ENCODE data around the gene FAM50B. TPM values are rescaled to one million over a fixed set of nuclear protein-coding genes. Genes with fewer than 3 reads are reported as not detected.
"Not testable (repeated sequence)": the region's sequence is repeated elsewhere in the genome, so short reads cannot be mapped to it uniquely, and the experiment has no call there.

Gene FAM50B
- total and polyA plus RNA-seq, 7 experiments from 2014 or later: 3.4 to 22.9 (median 12.0) TPM

DNA sequence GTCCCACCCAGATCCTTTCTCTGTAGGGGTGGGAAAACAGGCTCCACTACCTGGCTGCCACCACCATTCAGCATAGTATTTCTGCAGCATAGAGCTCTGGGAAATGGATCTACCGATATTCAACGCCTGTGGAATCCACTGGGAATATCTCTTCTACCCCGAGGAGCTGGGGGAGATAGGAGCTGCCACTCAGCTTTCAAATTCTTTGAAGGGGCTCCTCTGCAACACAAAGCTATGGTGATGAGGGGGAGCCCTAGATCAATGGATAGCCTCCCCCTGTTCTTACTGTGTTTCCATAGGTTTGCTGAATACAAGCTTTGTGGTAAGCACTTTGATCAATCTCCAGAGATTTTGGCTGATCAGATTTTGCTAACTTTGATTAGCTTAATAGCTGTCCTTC lies 12.9 kb downstream of the FAM50B start:
- H3K9me3 ChIP-seq (ENCODE audit: control insufficient read depth in 2 of 3, low read length in 3 of 3): no peaks in the 10 kb centered on the region
- H3K9me3 Mint-ChIP-seq: peaks cover 0 to 35% (median 9%) of the 10 kb centered on the region in 11 donors
- CTCF ChIA-PET: interaction anchor here (1.1 kb wide), 1 partner anchor 71 kb away, joined by 4 read pairs; no protein-coding TSS in a partner anchor
- DNase-seq (no peak), ATAC-seq (no peak)
- H3K4me3 Mint-ChIP-seq: no peak overlapping the region
- H3K36me3 ChIP-seq (ENCODE audit: control insufficient read depth in 2 of 3, insufficient read depth in 3 of 3, low read length in 3 of 3): no peaks in the 10 kb centered on the region
- intact Hi-C loops (cut with micrococcal nuclease): no loop called here
- H3K27me3 Mint-ChIP-seq: peaks cover 22 to 33% (median 24%) of the 10 kb centered on the region in 5 donors
- no peak overlapping the region for H3K27ac Mint-ChIP-seq
- H3K27ac ChIP-seq (ENCODE audit: low read depth, low read length): no peak overlapping the region
- no peak overlapping the region for H3K4me3 ChIP-seq (ENCODE audit: low read length)
- no peaks in the 10 kb centered on the region for H3K4me1 Mint-ChIP-seq
- POLR2A ChIA-PET: no interaction called here
- H3K36me3 Mint-ChIP-seq: peaks cover 0 to 9% (median 4%) of the 10 kb centered on the region in 5 donors
- H3K4me1 ChIP-seq (ENCODE audit: control insufficient read depth in 2 of 2, insufficient read depth in 2 of 2, low read length in 2 of 2): no peaks in the 10 kb centered on the region
- H3K27me3 ChIP-seq (ENCODE audit: control insufficient read depth in 2 of 2, insufficient read depth in 2 of 2, low read length in 2 of 2): no peaks in the 10 kb centered on the region

DNA sequence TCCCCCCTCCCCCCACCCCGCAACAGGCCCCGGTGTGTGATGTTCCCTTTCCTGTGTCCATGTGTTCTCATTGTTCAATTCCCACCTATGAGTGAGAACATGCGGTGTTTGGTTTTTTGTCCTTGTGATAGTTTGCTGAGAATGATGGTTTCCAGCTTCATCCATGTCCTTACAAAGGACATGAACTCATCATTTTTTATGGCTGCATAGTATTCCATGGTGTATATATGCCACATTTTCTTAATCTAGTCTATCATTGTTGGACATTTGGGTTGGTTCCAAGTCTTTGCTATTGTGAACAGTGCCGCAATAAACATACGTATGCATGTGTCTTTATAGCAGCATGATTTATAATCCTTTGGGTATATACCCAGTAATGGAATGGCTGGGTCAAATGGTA lies 14.1 kb downstream of the FAM50B start:
- H3K36me3 ChIP-seq (ENCODE audit: control insufficient read depth in 2 of 3, insufficient read depth in 3 of 3, low read length in 3 of 3); H3K9me3 ChIP-seq (ENCODE audit: control insufficient read depth in 2 of 3, low read length in 3 of 3); POLR2A ChIA-PET; H3K4me1 Mint-ChIP-seq; CTCF ChIA-PET; H3K4me3 Mint-ChIP-seq; H3K4me3 ChIP-seq (ENCODE audit: low read length); H3K36me3 Mint-ChIP-seq; DNase-seq; H3K27ac ChIP-seq (ENCODE audit: low read depth, low read length); intact Hi-C loops (cut with micrococcal nuclease); H3K4me1 ChIP-seq (ENCODE audit: control insufficient read depth in 2 of 2, insufficient read depth in 2 of 2, low read length in 2 of 2); H3K27me3 ChIP-seq (ENCODE audit: control insufficient read depth in 2 of 2, insufficient read depth in 2 of 2, low read length in 2 of 2); H3K27ac Mint-ChIP-seq; ATAC-seq: not testable (repeated sequence)
- Mint-ChIP-seq H3K9me3 (peaks cover 0 to 34% (median 9%) of the 10 kb centered on the region in 11 donors), H3K27me3 (peaks cover 17 to 33% (median 24%) of the 10 kb centered on the region in 5 donors)

DNA sequence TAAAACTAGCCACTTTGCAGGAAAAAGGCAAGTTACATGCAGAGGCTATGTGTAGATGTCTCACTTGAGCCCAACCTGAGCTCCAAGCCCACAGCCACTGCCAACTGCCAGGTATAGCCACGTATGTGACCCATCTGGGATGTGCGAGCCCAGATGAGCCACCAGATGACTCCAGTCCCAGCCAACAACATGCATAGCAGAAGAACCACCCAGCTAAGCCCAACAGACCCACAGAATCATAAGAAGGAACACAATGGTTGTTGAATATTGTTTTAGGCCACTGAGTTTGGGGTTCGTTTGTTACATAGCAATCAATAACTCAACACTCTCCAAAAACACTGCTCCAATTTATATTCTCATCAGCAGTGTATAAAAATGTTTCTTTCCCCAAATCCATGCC lies 16.3 kb downstream of the FAM50B start:
- Mint-ChIP-seq H3K9me3 (peaks cover 0 to 18% (median 5%) of the 10 kb centered on the region in 11 donors), H3K4me1 (peaks cover 0 to 22% (median 14%) of the 10 kb centered on the region in 7 donors), H3K27me3 (peaks cover 7 to 28% (median 22%) of the 10 kb centered on the region in 5 donors), H3K4me3 (no peak overlapping the region), H3K27ac (no peak overlapping the region), H3K36me3 (peaks cover 0 to 4% (median 1%) of the 10 kb centered on the region in 5 donors)
- no peak for DNase-seq
- no peak overlapping the region for H3K27ac ChIP-seq (ENCODE audit: low read depth, low read length)
- no peaks in the 10 kb centered on the region for H3K36me3 ChIP-seq (ENCODE audit: control insufficient read depth in 2 of 3, insufficient read depth in 3 of 3, low read length in 3 of 3)
- intact Hi-C loops (cut with micrococcal nuclease): no loop called here
- H3K9me3 ChIP-seq (ENCODE audit: control insufficient read depth in 2 of 3, low read length in 3 of 3): no peaks in the 10 kb centered on the region
- ATAC-seq: no peak
- H3K4me1 ChIP-seq (ENCODE audit: control insufficient read depth in 2 of 2, insufficient read depth in 2 of 2, low read length in 2 of 2): peaks cover 0 to 15% of the 10 kb centered on the region in 2 donors
- CTCF ChIA-PET: no interaction called here
- H3K4me3 ChIP-seq (ENCODE audit: low read length): no peak overlapping the region
- POLR2A ChIA-PET: interaction anchor here (0.6 kb wide), 1 partner anchor 30 kb away, joined by 3 read pairs; no protein-coding TSS in a partner anchor
- no peaks in the 10 kb centered on the region for H3K27me3 ChIP-seq (ENCODE audit: control insufficient read depth in 2 of 2, insufficient read depth in 2 of 2, low read length in 2 of 2)

DNA sequence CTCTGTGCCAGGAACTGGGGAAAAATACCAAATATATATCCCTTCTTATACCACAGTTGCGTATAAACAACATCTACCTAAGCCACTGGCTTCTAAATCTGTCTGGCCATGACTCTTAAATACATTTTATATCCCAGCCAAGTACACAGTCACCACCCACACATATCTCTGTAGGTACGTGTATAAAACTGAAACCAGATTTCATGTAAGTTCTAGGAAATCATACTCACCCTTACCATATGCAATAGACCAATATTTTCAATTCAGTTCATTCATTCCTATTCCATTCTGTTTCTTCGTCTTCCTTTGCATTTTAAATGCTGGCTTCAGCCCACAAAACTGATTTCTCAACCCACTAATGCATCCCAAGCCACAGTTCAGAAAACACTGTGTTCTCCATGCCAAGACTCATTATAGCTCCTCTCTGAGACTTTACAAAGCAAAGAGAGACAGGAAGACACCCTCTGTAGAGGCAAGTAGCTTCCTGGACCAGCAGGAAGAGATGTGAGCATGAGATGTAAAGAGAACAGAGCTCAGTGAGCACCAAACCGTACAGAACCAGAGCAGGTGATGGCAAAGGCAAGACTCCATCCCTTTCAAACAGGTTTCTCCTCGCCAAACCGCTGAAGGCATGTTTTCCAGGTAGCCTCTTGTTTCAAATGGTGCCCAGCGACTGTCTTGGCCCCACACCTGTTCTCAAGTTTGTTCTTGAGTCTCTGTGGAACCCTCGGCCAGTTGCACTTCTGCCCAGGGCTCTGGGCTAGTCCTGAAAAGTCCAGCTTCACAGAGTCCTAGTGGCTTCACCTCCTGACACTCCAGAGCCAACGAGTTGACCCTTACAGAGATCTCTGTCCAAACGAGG lies 18.7 kb downstream of the FAM50B start:
- ATAC-seq (no peak), DNase-seq (peak in 1 of 9 donors; percentile 19)
- Histone ChIP-seq H3K27me3 (ENCODE audit: control insufficient read depth in 2 of 2, insufficient read depth in 2 of 2, low read length in 2 of 2) (no peaks in the 10 kb centered on the region), H3K4me3 (ENCODE audit: low read length) (no peak overlapping the region), H3K9me3 (ENCODE audit: control insufficient read depth in 2 of 3, low read length in 3 of 3) (no peaks in the 10 kb centered on the region), H3K27ac (ENCODE audit: low read depth, low read length) (no peak overlapping the region), H3K36me3 (ENCODE audit: control insufficient read depth in 2 of 3, insufficient read depth in 3 of 3, low read length in 3 of 3) (no peaks in the 10 kb centered on the region), H3K4me1 (ENCODE audit: control insufficient read depth in 2 of 2, insufficient read depth in 2 of 2, low read length in 2 of 2) (peaks cover 0 to 15% of the 10 kb centered on the region in 2 donors)
- peaks cover 2 to 16% (median 15%) of the 10 kb centered on the region in 5 donors for H3K27me3 Mint-ChIP-seq
- H3K4me3 Mint-ChIP-seq: peak overlapping the region in 4 of 10 donors; percentile 2 to 76 (median 18)
- peaks cover 0 to 22% (median 14%) of the 10 kb centered on the region in 7 donors for H3K4me1 Mint-ChIP-seq
- peak overlapping the region in 3 of 9 donors; percentile 2 to 80 (median 11) for H3K27ac Mint-ChIP-seq
- POLR2A ChIA-PET: interaction anchor here (1.3 kb wide), 1 partner anchor 10 kb away, joined by 3 read pairs; no protein-coding TSS in a partner anchor
- H3K36me3 Mint-ChIP-seq: peaks cover 0 to 1% (median 0%) of the 10 kb centered on the region in 5 donors
- CTCF ChIA-PET: interaction anchor here (0.7 to 1.1 kb wide), 2 partner anchors 18 to 105 kb away, joined by 3 to 4 read pairs; no protein-coding TSS in a partner anchor
- intact Hi-C loops (cut with micrococcal nuclease): loop anchor here in 1 of 2 donors (1.0 kb wide), 1 partner anchor 19 kb away; the partner anchor contains the start of gene FAM50B
- H3K9me3 Mint-ChIP-seq: peaks cover 0 to 4% (median 0%) of the 10 kb centered on the region in 11 donors

DNA sequence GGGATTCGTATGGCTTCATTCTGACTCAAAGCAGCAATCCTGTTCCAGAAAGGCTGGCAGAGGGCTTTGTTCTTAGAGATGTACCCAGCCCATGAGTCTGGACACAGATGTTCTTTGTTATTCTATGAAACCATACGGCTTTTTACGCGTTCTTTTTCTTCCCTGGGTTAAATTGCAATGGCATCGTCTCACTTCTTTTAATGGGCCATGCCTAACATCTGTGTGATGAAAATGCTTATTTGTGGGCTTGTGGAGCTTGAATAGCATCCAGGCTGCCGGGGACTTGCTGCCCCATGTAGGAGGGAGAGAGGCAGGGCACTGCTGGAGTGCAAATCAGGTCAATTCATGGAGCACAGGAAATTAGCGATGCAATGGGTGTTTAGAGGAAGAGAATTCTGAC lies 19.4 kb downstream of the FAM50B start:
- no peak overlapping the region for H3K4me3 Mint-ChIP-seq
- no peak for DNase-seq
- Histone ChIP-seq H3K9me3 (ENCODE audit: control insufficient read depth in 2 of 3, low read length in 3 of 3) (no peaks in the 10 kb centered on the region), H3K27ac (ENCODE audit: low read depth, low read length) (no peak overlapping the region), H3K36me3 (ENCODE audit: control insufficient read depth in 2 of 3, insufficient read depth in 3 of 3, low read length in 3 of 3) (no peaks in the 10 kb centered on the region), H3K4me3 (ENCODE audit: low read length) (no peak overlapping the region), H3K4me1 (ENCODE audit: control insufficient read depth in 2 of 2, insufficient read depth in 2 of 2, low read length in 2 of 2) (peaks cover 0 to 15% of the 10 kb centered on the region in 2 donors), H3K27me3 (ENCODE audit: control insufficient read depth in 2 of 2, insufficient read depth in 2 of 2, low read length in 2 of 2) (no peaks in the 10 kb centered on the region)
- intact Hi-C loops (cut with micrococcal nuclease): loop anchor here in 1 of 2 donors (1.0 kb wide), 1 partner anchor 19 kb away; the partner anchor contains the start of gene FAM50B
- H3K36me3 Mint-ChIP-seq: peaks cover 0 to 1% (median 0%) of the 10 kb centered on the region in 5 donors
- ChIA-PET POLR2A (no interaction called here), CTCF (interaction anchor here (1.1 kb wide), 1 partner anchor 19 kb away, joined by 4 read pairs; no protein-coding TSS in a partner anchor)
- peaks cover 0 to 4% (median 0%) of the 10 kb centered on the region in 11 donors for H3K9me3 Mint-ChIP-seq
- peak overlapping the region in 1 of 9 donors; percentile 65 for H3K27ac Mint-ChIP-seq
- no peak for ATAC-seq
- H3K4me1 Mint-ChIP-seq: peaks cover 0 to 22% (median 14%) of the 10 kb centered on the region in 7 donors
- peaks cover 7 to 19% (median 15%) of the 10 kb centered on the region in 5 donors for H3K27me3 Mint-ChIP-seq

DNA sequence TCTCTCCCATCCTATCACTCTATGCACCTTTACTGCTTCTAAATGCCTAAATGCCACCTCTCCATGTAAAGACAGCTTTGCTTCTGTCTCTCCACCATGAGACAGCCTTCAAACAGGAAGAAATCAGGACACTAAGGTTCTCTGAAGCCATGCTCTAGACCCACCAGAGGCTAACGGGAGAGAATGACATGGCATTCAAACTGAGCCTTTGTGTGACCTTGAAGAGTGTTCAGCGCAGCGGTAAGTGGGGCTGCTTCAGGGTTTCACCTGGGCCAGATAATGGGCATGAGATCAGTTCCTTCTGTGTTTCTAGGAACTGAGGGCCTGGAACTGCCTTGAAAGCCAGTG lies 20.1 kb downstream of the FAM50B start:
- Histone ChIP-seq H3K4me3 (ENCODE audit: low read length) (no peak overlapping the region), H3K27ac (ENCODE audit: low read depth, low read length) (no peak overlapping the region), H3K9me3 (ENCODE audit: control insufficient read depth in 2 of 3, low read length in 3 of 3) (no peaks in the 10 kb centered on the region), H3K27me3 (ENCODE audit: control insufficient read depth in 2 of 2, insufficient read depth in 2 of 2, low read length in 2 of 2) (no peaks in the 10 kb centered on the region), H3K36me3 (ENCODE audit: control insufficient read depth in 2 of 3, insufficient read depth in 3 of 3, low read length in 3 of 3) (no peaks in the 10 kb centered on the region), H3K4me1 (ENCODE audit: control insufficient read depth in 2 of 2, insufficient read depth in 2 of 2, low read length in 2 of 2) (peaks cover 0 to 15% of the 10 kb centered on the region in 2 donors)
- DNase-seq: no peak
- Mint-ChIP-seq H3K36me3 (peaks cover 0 to 1% (median 0%) of the 10 kb centered on the region in 5 donors), H3K27me3 (peaks cover 12 to 21% (median 15%) of the 10 kb centered on the region in 5 donors), H3K4me1 (peaks cover 0 to 22% (median 14%) of the 10 kb centered on the region in 7 donors), H3K27ac (no peak overlapping the region), H3K4me3 (no peak overlapping the region), H3K9me3 (peaks cover 0 to 4% (median 0%) of the 10 kb centered on the region in 11 donors)
- POLR2A ChIA-PET: no interaction called here
- CTCF ChIA-PET: no interaction called here
- intact Hi-C loops (cut with micrococcal nuclease): no loop called here
- ATAC-seq: no peak

Data from naive thymus-derived CD4-positive, alpha-beta T cell (primary cell).